Panc1 (cell line): ENCODE data around the gene SLCO3A1. TPM values are rescaled to one million over a fixed set of nuclear protein-coding genes. Genes with fewer than 3 reads are reported as not detected.

Experiments
- ATAC-seq: fragments of 200-7000 bp; cut with Tn5 transposase; 2 replicates; pipeline ENCODE4 v1.9.1; 2020; ENCODE audit warnings: mild to moderate bottlenecking, moderate library complexity
- BruUV-seq: library from RNA; stranded (reverse); fragments of 400-500 nt; replicated peaks from 2 replicates; lab custom pipeline; 2021; lab: Mats Ljungman, UMichigan
- CTCF ChIA-PET: fragments of 300-600 bp; sonication (Branson Sonifier 250); formaldehyde crosslinking; loops from one replicate; lab custom pipeline; 2022; ENCODE audit warnings: antibody characterized with exemption; lab: Charles Lee
- POLR2A ChIA-PET: fragments of 300-600 bp; sonication (Branson Sonifier 250); formaldehyde crosslinking; loops from one replicate; lab custom pipeline; 2022; ENCODE audit warnings: antibody characterized with exemption; lab: Charles Lee
- DNase-seq: peaks from one replicate; pipeline ENCODE4 v3.0.0-alpha.2; 2010; ENCODE audit warnings: low read depth, low spot score
- H3K27ac ChIP-seq: 2 replicates; pipeline ENCODE4 v1.5.1; 2011; ENCODE audit warnings: mild to moderate bottlenecking, low read length, inconsistent platforms
- H3K27me3 ChIP-seq: fragments of 200-500 bp; sonication (Bioruptor generic); 2 replicates; pipeline ENCODE4 v1.6.0; 2014; ENCODE audit warnings: low read length, inconsistent platforms; ENCODE audit not compliant: control insufficient read depth, insufficient read depth
- H3K36me3 ChIP-seq: fragments of 200-500 bp; sonication (Bioruptor generic); 2 replicates; pipeline ENCODE4 v1.5.1; 2014; ENCODE audit warnings: inconsistent platforms, mild to moderate bottlenecking, low read length, moderate library complexity; ENCODE audit not compliant: control insufficient read depth, insufficient read depth
- H3K4me1 ChIP-seq: 2 replicates; pipeline ENCODE4 v1.5.1; 2011; ENCODE audit warnings: inconsistent platforms, mild to moderate bottlenecking, low read length, moderate library complexity; ENCODE audit not compliant: control insufficient read depth, insufficient read depth
- H3K4me3 ChIP-seq, 2 experiments: 2 replicates each; pipeline ENCODE4 v1.5.1; 2011 to 2012; ENCODE audit warnings: low read depth in 2 of 2, low read length in 2 of 2, mild to moderate bottlenecking in 2 of 2, inconsistent platforms in 1 of 2, moderate library complexity in 1 of 2
- H3K9me3 ChIP-seq: fragments of 200-500 bp; sonication (Bioruptor generic); 2 replicates; pipeline ENCODE4 v1.5.1; 2014; ENCODE audit warnings: low read depth, mild to moderate bottlenecking, inconsistent platforms, low read length, moderate library complexity; ENCODE audit not compliant: control insufficient read depth, insufficient read depth
- POLR2AphosphoS5 ChIP-seq: IDR thresholded peaks from 2 replicates; pipeline ENCODE4 v1.6.1; 2012; ENCODE audit warnings: mild to moderate bottlenecking, low read depth, low read length, moderate library complexity
- REST ChIP-seq, 2 experiments: IDR thresholded peaks; 2 replicates each; pipeline ENCODE4 v1.6.1; 2011 to 2012; ENCODE audit warnings: low read depth in 2 of 2, control low read depth in 1 of 2, low read length in 1 of 2, mild to moderate bottlenecking in 1 of 2, moderate library complexity in 1 of 2; ENCODE audit not compliant: insufficient read depth in 1 of 2
- SIN3A ChIP-seq: IDR thresholded peaks from 2 replicates; pipeline ENCODE4 v1.6.1; 2012; ENCODE audit warnings: low read depth, mild to moderate bottlenecking, low read length, moderate library complexity, borderline replicate concordance; ENCODE audit not compliant: insufficient read depth
- TCF7L2 ChIP-seq: IDR thresholded peaks from 2 replicates; pipeline ENCODE4 v1.6.1; 2011; ENCODE audit warnings: mild to moderate bottlenecking, low read depth, low read length, inconsistent platforms
- in situ Hi-C: cut with HindIII; loops from 2 replicates; pipeline ENCODE4 v1.10.0; 2016; ENCODE audit warnings: low sequenced_read_pairs, low pct_unique_long_range_greater_than_20kb
- intact Hi-C: fragments of 100-400 bp; cut with micrococcal nuclease; formaldehyde crosslinking; loops from one replicate; pipeline ENCODE4 v1.10.0; 2022; ENCODE audit not compliant: unreplicated experiment
- total RNA-seq: library from RNA; stranded (reverse); gene quantifications from one replicate; pipeline ENCODE4 v1.2.1, GENCODE V29; 2021; ENCODE audit not compliant: unreplicated experiment
- TF ChIP-seq, protein P1 (sequence below): fragments of 450-650 bp; IDR thresholded peaks from 2 replicates; pipeline ENCODE4 v1.5.1; 2017; ENCODE audit warnings: mild to moderate bottlenecking

Gene SLCO3A1
- total RNA-seq, 1 experiment from 2014 or later: 20.6 TPM

- ATAC-seq: no peak
- H3K27me3 ChIP-seq: no peaks in the 10 kb centered on the region
These were observed 255.8 kb downstream of the SLCO3A1 start for GRCh38 chr15:92109191-92109873.

DNA sequence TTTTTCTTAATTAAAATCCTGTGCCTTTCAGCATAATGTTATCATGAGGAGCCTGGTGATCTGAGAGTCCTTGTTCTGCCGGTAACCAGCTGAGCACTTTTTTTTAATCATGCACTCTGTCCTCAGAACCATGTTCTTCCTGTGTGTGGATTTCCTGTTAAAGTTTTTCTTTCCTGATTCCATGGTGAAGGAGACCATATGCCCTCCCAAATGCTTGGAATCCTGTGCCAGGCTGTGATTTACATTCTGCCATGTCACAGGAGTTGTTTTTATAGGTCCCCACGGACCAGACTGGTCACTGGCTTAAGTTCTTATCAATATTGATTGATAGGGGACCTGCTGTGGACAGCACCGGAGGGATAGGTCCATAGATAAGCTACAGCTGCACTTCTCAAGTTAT, 257.8 kb downstream of the SLCO3A1 start:
- ATAC-seq (no peak), DNase-seq (no peak)
- no TSS peak for BruUV-seq
- intact Hi-C loops (no loop called here), in situ Hi-C loops (no loop called here)
- Histone ChIP-seq H3K36me3 (no peaks in the 10 kb centered on the region), H3K27me3 (no peaks in the 10 kb centered on the region), H3K9me3 (no peaks in the 10 kb centered on the region), H3K4me3 (no peak overlapping the region), H3K27ac (no peak overlapping the region), H3K4me1 (no peaks in the 10 kb centered on the region)
- CTCF ChIA-PET: no interaction called here
- TF ChIP-seq REST (IDR thresholded peaks at IDR 0.05; ENCODE audit: insufficient read depth in 1 of 2, low read depth in 2 of 2, low read length in 1 of 2) (no peak), SIN3A (no peak), TCF7L2 (no peak), POLR2AphosphoS5 (no peak)
- TF ChIP-seq, protein P1, sequence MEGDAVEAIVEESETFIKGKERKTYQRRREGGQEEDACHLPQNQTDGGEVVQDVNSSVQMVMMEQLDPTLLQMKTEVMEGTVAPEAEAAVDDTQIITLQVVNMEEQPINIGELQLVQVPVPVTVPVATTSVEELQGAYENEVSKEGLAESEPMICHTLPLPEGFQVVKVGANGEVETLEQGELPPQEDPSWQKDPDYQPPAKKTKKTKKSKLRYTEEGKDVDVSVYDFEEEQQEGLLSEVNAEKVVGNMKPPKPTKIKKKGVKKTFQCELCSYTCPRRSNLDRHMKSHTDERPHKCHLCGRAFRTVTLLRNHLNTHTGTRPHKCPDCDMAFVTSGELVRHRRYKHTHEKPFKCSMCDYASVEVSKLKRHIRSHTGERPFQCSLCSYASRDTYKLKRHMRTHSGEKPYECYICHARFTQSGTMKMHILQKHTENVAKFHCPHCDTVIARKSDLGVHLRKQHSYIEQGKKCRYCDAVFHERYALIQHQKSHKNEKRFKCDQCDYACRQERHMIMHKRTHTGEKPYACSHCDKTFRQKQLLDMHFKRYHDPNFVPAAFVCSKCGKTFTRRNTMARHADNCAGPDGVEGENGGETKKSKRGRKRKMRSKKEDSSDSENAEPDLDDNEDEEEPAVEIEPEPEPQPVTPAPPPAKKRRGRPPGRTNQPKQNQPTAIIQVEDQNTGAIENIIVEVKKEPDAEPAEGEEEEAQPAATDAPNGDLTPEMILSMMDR: no peak
- POLR2A ChIA-PET: no interaction called here

More at GRCh38 chr15:92109191-92109873, 255.8 kb downstream of the SLCO3A1 start:
- no peaks in the 10 kb centered on the region for H3K9me3 ChIP-seq
- no peak for TF ChIP-seq SIN3A
- no peak for TF ChIP-seq REST (IDR thresholded peaks at IDR 0.05; ENCODE audit: insufficient read depth in 1 of 2, low read depth in 2 of 2, low read length in 1 of 2)
- no peak for TF ChIP-seq POLR2AphosphoS5
- TF ChIP-seq TCF7L2: no peak
- TF ChIP-seq, protein P1: no peak
- intact Hi-C loops (no loop called here), in situ Hi-C loops (no loop called here)
- no peaks in the 10 kb centered on the region for H3K4me1 ChIP-seq
- ChIA-PET POLR2A (no interaction called here), CTCF (no interaction called here)
- H3K27ac ChIP-seq: no peak overlapping the region
- no peak overlapping the region for H3K4me3 ChIP-seq
- DNase-seq: no peak
- BruUV-seq: no TSS peak
- no peaks in the 10 kb centered on the region for H3K36me3 ChIP-seq
